ENCODE results near the gene NDUFB10. TPM values are rescaled to one million over a fixed set of nuclear protein-coding genes. Genes with fewer than 3 reads are reported as not detected.

Gene NDUFB10
- total RNA-seq, 1 donor, result 109 TPM

DNA sequence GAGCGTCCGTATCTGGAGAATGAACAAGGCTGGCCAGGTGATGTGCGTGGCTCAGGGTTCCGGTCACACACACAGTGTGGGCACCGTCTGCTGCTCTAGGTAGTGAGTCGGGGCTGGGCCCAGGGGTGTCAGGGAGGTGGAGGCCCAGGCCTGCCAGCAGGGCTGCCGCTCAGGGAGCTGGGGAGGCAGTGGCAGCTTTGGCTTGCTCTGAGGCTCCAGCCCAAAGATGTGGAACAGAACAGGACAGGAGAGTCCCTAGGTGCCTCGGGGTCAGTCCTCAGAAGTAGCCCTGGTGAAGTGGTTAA lies 16.8 kb downstream of the NDUFB10 start:
- H4K20me1 ChIP-seq (ENCODE audit: insufficient read depth, low read length), result peaks cover 15% of the 10 kb centered on the region
- H2AFZ ChIP-seq (ENCODE audit: low read length), result no peak overlapping the region
- no peak overlapping the region for H3K4me2 ChIP-seq (ENCODE audit: insufficient read depth, low read length)
- no peak overlapping the region for H3K4me3 ChIP-seq (ENCODE audit: insufficient read depth, low read length)
- peak; percentile 72 for DNase-seq (ENCODE audit: insufficient read length, low spot score, missing footprints)
- peaks cover 18% of the 10 kb centered on the region for H3K27me3 ChIP-seq (ENCODE audit: insufficient read depth, low read length)
- H3K79me2 ChIP-seq (ENCODE audit: insufficient read depth, low read length), result peaks cover 23% of the 10 kb centered on the region
- H3K4me1 ChIP-seq (ENCODE audit: insufficient read depth, low read length), result peaks cover 5% of the 10 kb centered on the region
- TF ChIP-seq, protein P1, sequence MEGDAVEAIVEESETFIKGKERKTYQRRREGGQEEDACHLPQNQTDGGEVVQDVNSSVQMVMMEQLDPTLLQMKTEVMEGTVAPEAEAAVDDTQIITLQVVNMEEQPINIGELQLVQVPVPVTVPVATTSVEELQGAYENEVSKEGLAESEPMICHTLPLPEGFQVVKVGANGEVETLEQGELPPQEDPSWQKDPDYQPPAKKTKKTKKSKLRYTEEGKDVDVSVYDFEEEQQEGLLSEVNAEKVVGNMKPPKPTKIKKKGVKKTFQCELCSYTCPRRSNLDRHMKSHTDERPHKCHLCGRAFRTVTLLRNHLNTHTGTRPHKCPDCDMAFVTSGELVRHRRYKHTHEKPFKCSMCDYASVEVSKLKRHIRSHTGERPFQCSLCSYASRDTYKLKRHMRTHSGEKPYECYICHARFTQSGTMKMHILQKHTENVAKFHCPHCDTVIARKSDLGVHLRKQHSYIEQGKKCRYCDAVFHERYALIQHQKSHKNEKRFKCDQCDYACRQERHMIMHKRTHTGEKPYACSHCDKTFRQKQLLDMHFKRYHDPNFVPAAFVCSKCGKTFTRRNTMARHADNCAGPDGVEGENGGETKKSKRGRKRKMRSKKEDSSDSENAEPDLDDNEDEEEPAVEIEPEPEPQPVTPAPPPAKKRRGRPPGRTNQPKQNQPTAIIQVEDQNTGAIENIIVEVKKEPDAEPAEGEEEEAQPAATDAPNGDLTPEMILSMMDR (IDR thresholded peaks at IDR 0.05; ENCODE audit: extremely low read depth, low read depth, low read length), result no peak
- H3K27ac ChIP-seq (ENCODE audit: low read depth, low read length), result no peak overlapping the region
- peaks cover 26% of the 10 kb centered on the region for H3K36me3 ChIP-seq (ENCODE audit: insufficient read depth, low read length)
- no peaks in the 10 kb centered on the region for H3K9me3 ChIP-seq (ENCODE audit: low read depth, low read length)

DNA sequence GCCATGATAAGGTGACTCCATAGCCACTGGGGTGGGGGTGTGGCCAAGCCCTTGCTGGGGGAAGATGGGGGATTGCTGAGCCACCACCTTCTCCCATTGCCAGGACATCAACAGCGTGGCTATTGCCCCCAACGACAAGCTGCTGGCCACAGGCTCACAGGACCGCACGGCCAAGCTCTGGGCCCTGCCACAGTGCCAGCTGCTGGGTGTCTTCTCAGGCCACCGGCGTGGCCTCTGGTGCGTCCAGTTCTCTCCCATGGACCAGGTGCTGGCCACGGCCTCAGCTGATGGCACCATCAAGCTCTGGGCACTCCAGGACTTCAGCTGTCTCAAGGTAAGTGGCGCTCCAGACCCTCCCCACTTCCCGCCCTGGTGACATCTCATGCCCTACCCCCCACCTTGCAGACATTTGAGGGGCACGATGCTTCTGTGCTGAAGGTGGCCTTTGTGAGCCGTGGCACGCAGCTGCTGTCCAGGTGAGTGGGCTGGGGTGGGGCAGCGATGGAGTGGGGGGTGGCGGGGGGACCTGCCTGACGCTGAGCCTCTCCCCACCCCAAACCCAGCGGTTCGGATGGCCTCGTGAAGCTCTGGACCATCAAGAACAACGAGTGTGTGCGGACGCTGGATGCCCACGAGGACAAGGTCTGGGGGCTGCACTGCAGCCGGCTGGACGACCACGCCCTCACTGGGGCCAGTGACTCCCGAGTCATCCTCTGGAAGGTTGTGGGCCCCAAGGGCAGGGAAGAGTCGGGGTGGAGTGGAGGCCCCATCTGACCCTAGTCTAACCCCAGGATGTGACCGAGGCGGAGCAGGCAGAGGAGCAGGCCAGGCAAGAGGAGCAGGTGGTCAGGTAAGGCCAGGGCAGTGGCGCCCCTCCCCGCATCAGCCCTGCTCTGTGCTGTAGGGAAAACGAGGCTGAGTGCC lies 17.9 kb downstream of the NDUFB10 start:
- peaks cover 26% of the 10 kb centered on the region for H3K36me3 ChIP-seq (ENCODE audit: insufficient read depth, low read length)
- DNase-seq (ENCODE audit: insufficient read length, low spot score, missing footprints), result peak; percentile 86
- TF ChIP-seq, protein P1 (IDR thresholded peaks at IDR 0.05; ENCODE audit: extremely low read depth, low read depth, low read length), result no peak
- peaks cover 29% of the 10 kb centered on the region for H3K27me3 ChIP-seq (ENCODE audit: insufficient read depth, low read length)
- no peak overlapping the region for H3K4me2 ChIP-seq (ENCODE audit: insufficient read depth, low read length)
- H3K27ac ChIP-seq (ENCODE audit: low read depth, low read length), result no peak overlapping the region
- peaks cover 20% of the 10 kb centered on the region for H4K20me1 ChIP-seq (ENCODE audit: insufficient read depth, low read length)
- H3K79me2 ChIP-seq (ENCODE audit: insufficient read depth, low read length), result peaks cover 20% of the 10 kb centered on the region
- H3K4me1 ChIP-seq (ENCODE audit: insufficient read depth, low read length), result peaks cover 5% of the 10 kb centered on the region
- H2AFZ ChIP-seq (ENCODE audit: low read length), result no peak overlapping the region
- H3K9me3 ChIP-seq (ENCODE audit: low read depth, low read length), result no peaks in the 10 kb centered on the region
- H3K4me3 ChIP-seq (ENCODE audit: insufficient read depth, low read length), result no peak overlapping the region

DNA sequence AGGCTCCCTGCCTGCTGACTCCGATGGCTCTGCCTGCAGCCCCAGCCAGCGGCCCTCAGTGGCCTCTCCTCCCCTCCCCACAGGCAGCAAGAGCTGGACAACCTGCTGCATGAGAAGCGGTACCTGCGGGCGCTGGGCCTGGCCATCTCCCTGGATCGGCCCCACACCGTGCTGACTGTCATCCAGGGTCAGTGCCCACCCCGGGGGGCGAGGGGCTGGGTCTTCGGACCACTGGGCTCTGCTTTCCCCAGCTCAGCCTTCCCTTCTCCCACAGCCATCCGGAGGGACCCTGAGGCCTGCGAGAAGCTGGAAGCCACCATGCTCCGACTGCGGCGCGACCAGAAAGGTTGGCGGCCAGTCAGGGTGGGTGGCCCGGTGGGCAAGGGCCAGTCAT lies 18.5 kb downstream of the NDUFB10 start:
- no peak overlapping the region for H2AFZ ChIP-seq (ENCODE audit: low read length)
- no peak for DNase-seq (ENCODE audit: insufficient read length, low spot score, missing footprints)
- H3K4me2 ChIP-seq (ENCODE audit: insufficient read depth, low read length), result no peak overlapping the region
- no peak overlapping the region for H3K27ac ChIP-seq (ENCODE audit: low read depth, low read length)
- no peak overlapping the region for H3K4me3 ChIP-seq (ENCODE audit: insufficient read depth, low read length)
- H3K36me3 ChIP-seq (ENCODE audit: insufficient read depth, low read length), result peaks cover 26% of the 10 kb centered on the region
- TF ChIP-seq, protein P1 (IDR thresholded peaks at IDR 0.05; ENCODE audit: extremely low read depth, low read depth, low read length), result no peak
- H3K27me3 ChIP-seq (ENCODE audit: insufficient read depth, low read length), result peaks cover 36% of the 10 kb centered on the region
- H3K4me1 ChIP-seq (ENCODE audit: insufficient read depth, low read length), result peaks cover 1% of the 10 kb centered on the region
- H4K20me1 ChIP-seq (ENCODE audit: insufficient read depth, low read length), result peaks cover 20% of the 10 kb centered on the region
- peaks cover 13% of the 10 kb centered on the region for H3K79me2 ChIP-seq (ENCODE audit: insufficient read depth, low read length)
- H3K9me3 ChIP-seq (ENCODE audit: low read depth, low read length), result no peaks in the 10 kb centered on the region

DNA sequence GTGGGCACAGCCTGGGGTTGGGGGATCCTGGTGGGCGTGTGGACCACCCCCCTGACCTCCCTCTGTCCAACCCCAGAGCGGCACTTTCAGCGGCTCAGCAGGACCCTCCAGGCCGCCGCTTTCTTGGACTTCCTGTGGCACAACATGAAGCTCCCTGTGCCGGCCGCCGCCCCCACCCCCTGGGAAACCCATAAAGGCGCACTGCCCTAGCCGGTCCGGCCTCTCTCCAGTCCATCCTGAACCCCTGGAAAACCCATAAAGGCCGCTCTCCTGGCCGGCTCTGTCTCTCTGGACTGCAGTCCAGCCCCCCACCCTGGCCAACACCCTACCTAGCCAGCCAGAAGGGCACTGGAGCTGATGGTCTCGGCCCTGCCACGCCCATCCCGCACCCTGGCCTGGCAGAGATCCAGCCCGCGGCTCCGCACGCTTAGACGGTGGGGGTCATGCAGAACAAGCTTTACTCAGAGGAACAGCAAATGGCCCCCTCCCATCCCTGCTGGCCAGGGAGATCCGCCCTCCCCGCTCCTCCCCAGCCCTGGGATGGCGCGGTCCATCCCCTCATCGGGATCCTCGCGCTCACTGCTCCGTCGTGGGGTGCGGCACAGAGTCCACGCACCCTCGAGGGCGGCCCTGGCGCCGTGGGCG lies 19.3 kb downstream of the NDUFB10 start:
- no peaks in the 10 kb centered on the region for H3K4me1 ChIP-seq (ENCODE audit: insufficient read depth, low read length)
- TF ChIP-seq, protein P1 (IDR thresholded peaks at IDR 0.05; ENCODE audit: extremely low read depth, low read depth, low read length), result no peak
- H4K20me1 ChIP-seq (ENCODE audit: insufficient read depth, low read length), result peaks cover 20% of the 10 kb centered on the region
- H2AFZ ChIP-seq (ENCODE audit: low read length), result no peak overlapping the region
- peaks cover 26% of the 10 kb centered on the region for H3K36me3 ChIP-seq (ENCODE audit: insufficient read depth, low read length)
- DNase-seq (ENCODE audit: insufficient read length, low spot score, missing footprints), result no peak
- no peaks in the 10 kb centered on the region for H3K9me3 ChIP-seq (ENCODE audit: low read depth, low read length)
- H3K27ac ChIP-seq (ENCODE audit: low read depth, low read length), result no peak overlapping the region
- peaks cover 8% of the 10 kb centered on the region for H3K79me2 ChIP-seq (ENCODE audit: insufficient read depth, low read length)
- H3K27me3 ChIP-seq (ENCODE audit: insufficient read depth, low read length), result peaks cover 39% of the 10 kb centered on the region
- H3K4me2 ChIP-seq (ENCODE audit: insufficient read depth, low read length), result no peak overlapping the region
- H3K4me3 ChIP-seq (ENCODE audit: insufficient read depth, low read length), result no peak overlapping the region

All from osteoblast (primary cell).